Measurements from ENCODE around the gene FBP2.

DNA sequence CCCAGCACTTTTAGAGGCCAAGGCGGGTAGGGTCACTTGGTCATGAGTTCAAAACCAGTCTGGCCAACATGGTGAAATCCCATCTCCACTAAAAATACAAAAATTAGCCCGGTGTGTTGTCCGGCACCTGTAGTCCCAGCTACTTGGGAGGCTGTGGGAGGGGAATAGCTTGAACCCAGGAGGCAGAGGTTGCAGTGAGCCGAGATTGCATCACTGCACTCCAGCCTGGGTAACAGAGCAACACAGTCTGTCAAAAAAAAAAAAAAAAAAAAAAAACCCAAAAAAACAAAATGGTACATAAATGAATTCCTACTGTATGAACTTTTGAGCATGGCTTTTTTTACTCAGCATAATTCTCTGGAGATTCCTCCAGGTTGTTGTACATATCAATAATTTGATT lies 76.4 kb downstream of the FBP2 start:
- TF ChIP-seq CTCF (IDR thresholded peaks at IDR 0.05) = no peak
- TF ChIP-seq POLR2A (IDR thresholded peaks at IDR 0.05) = no peak

Measured in Peyer's patch (tissue), 4 donors.